ENCODE measurements around the gene RCL1. TPM values are rescaled to one million over a fixed set of nuclear protein-coding genes. Genes with fewer than 3 reads are reported as not detected.

The RCL1 gene
- total RNA-seq, 1 experiment from 2014 or later: 31.2 TPM

DNA sequence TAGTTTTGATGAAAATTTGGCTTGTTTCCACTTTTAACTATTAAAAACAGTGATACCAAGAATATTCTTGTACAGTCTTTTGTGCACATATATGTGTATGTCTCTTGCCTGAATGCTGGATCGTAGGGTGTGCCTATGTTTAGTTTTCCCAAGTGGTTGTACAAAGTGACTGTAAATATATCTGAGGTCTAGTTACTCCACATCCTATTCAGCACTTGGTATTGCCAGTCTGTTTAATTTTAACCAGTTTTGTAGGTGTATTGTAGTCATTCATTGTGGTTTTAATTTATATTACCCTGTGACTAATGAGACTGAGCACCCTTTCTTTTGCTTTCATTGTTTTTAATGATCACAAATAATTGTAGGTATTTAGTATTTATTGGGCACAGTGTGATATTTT, 17.8 kb downstream of the RCL1 start:
- POLR2A ChIA-PET (ENCODE audit: low non-redundant PET): no interaction called here
- Histone ChIP-seq H3K27ac (ENCODE audit: low read depth, low read length, poor library complexity, severe bottlenecking) (no peak overlapping the region), H3K36me3 (ENCODE audit: insufficient read depth, low read length, poor library complexity, severe bottlenecking) (no peaks in the 10 kb centered on the region), H3K4me1 (ENCODE audit: insufficient read depth, low read length, poor library complexity, severe bottlenecking) (no peaks in the 10 kb centered on the region), H3K9me3 (ENCODE audit: low read depth, low read length, poor library complexity, severe bottlenecking) (peaks cover 11% of the 10 kb centered on the region), H3K4me3 (ENCODE audit: low read depth, low read length, poor library complexity, severe bottlenecking) (no peak overlapping the region), H3K27me3 (replicated peaks; ENCODE audit: insufficient read depth, low read depth, low read length, poor library complexity) (no peaks in the 10 kb centered on the region)
- DNase-seq (ENCODE audit: low spot score): no peak
- no TSS peak for BruUV-seq (replicated peaks)
- intact Hi-C loops (cut with micrococcal nuclease; ENCODE audit: unreplicated experiment): no loop called here
- CTCF ChIA-PET: no interaction called here
- no peak for TF ChIP-seq EZH2 (IDR thresholded peaks at IDR 0.05; ENCODE audit: borderline replicate concordance, low read depth, low read length, poor library complexity, severe bottlenecking)
- TF ChIP-seq, protein P1, sequence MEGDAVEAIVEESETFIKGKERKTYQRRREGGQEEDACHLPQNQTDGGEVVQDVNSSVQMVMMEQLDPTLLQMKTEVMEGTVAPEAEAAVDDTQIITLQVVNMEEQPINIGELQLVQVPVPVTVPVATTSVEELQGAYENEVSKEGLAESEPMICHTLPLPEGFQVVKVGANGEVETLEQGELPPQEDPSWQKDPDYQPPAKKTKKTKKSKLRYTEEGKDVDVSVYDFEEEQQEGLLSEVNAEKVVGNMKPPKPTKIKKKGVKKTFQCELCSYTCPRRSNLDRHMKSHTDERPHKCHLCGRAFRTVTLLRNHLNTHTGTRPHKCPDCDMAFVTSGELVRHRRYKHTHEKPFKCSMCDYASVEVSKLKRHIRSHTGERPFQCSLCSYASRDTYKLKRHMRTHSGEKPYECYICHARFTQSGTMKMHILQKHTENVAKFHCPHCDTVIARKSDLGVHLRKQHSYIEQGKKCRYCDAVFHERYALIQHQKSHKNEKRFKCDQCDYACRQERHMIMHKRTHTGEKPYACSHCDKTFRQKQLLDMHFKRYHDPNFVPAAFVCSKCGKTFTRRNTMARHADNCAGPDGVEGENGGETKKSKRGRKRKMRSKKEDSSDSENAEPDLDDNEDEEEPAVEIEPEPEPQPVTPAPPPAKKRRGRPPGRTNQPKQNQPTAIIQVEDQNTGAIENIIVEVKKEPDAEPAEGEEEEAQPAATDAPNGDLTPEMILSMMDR (conservative IDR thresholded peaks at IDR 0.05; ENCODE audit: low read depth, low read length): no peak

DNA sequence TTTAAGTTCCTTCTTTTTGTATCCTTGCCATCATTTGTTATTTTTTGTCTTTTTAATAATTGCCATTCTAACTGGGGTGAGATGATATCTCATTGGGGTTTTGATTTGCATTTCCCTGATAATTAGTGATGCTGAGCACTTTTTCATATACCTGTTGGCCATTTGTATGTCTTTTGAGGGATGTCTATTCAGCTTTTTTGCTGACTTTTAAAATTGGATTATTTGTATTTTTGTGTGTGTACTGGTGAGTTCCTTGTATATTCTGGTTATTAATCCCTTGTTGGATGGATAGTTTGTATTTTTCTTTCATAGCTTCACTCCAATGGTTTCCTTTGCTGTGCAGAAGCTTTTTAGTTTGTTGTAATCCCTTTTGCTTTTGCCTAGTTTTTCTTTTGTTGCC, 19.1 kb downstream of the RCL1 start:
- Histone ChIP-seq H3K27me3 (replicated peaks; ENCODE audit: insufficient read depth, low read depth, low read length, poor library complexity) (no peaks in the 10 kb centered on the region), H3K4me1 (ENCODE audit: insufficient read depth, low read length, poor library complexity, severe bottlenecking) (no peaks in the 10 kb centered on the region), H3K4me3 (ENCODE audit: low read depth, low read length, poor library complexity, severe bottlenecking) (no peak overlapping the region), H3K9me3 (ENCODE audit: low read depth, low read length, poor library complexity, severe bottlenecking) (peaks cover 3% of the 10 kb centered on the region), H3K36me3 (ENCODE audit: insufficient read depth, low read length, poor library complexity, severe bottlenecking) (no peaks in the 10 kb centered on the region), H3K27ac (ENCODE audit: low read depth, low read length, poor library complexity, severe bottlenecking) (no peak overlapping the region)
- no peak for TF ChIP-seq EZH2 (IDR thresholded peaks at IDR 0.05; ENCODE audit: borderline replicate concordance, low read depth, low read length, poor library complexity, severe bottlenecking)
- TF ChIP-seq, protein P1 (conservative IDR thresholded peaks at IDR 0.05; ENCODE audit: low read depth, low read length): no peak
- intact Hi-C loops (cut with micrococcal nuclease; ENCODE audit: unreplicated experiment): no loop called here
- ChIA-PET CTCF (no interaction called here), POLR2A (ENCODE audit: low non-redundant PET) (no interaction called here)
- no peak for DNase-seq (ENCODE audit: low spot score)
- no TSS peak for BruUV-seq (replicated peaks)

DNA sequence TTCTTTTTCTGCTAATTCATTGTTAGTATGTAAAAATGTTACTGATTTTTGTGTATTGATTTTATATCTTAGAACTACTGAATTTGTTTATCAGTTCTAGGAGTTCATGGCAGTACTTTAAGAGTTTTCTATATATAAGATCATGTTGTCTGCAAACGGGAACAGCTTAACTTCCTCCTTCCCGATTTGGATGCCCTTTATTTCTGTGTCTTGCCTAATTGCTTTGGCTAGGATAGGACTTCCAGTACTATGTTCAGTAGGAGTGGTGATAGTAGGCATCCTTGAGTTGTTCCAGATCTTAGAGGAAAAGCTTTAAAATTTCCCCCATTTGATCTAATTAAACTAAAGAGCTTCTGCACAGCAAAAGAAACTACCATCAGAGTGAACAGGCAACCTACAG, 20.1 kb downstream of the RCL1 start:
- no peaks in the 10 kb centered on the region for H3K36me3 ChIP-seq (ENCODE audit: insufficient read depth, low read length, poor library complexity, severe bottlenecking)
- TF ChIP-seq, protein P1 (conservative IDR thresholded peaks at IDR 0.05; ENCODE audit: low read depth, low read length): no peak
- no peak for TF ChIP-seq EZH2 (IDR thresholded peaks at IDR 0.05; ENCODE audit: borderline replicate concordance, low read depth, low read length, poor library complexity, severe bottlenecking)
- no peak for DNase-seq (ENCODE audit: low spot score)
- intact Hi-C loops (cut with micrococcal nuclease; ENCODE audit: unreplicated experiment): no loop called here
- ChIA-PET POLR2A (ENCODE audit: low non-redundant PET) (no interaction called here), CTCF (no interaction called here)
- H3K4me1 ChIP-seq (ENCODE audit: insufficient read depth, low read length, poor library complexity, severe bottlenecking): no peaks in the 10 kb centered on the region
- no TSS peak for BruUV-seq (replicated peaks)
- H3K9me3 ChIP-seq (ENCODE audit: low read depth, low read length, poor library complexity, severe bottlenecking): no peaks in the 10 kb centered on the region
- H3K4me3 ChIP-seq (ENCODE audit: low read depth, low read length, poor library complexity, severe bottlenecking): no peak overlapping the region
- no peak overlapping the region for H3K27ac ChIP-seq (ENCODE audit: low read depth, low read length, poor library complexity, severe bottlenecking)
- H3K27me3 ChIP-seq (replicated peaks; ENCODE audit: insufficient read depth, low read depth, low read length, poor library complexity): no peaks in the 10 kb centered on the region

Measured in A673 (cell line).